GM23248 (cell line): Measurements from ENCODE around the gene PAPPA2. TPM values are rescaled to one million over a fixed set of nuclear protein-coding genes. Genes with fewer than 3 reads are reported as not detected.

ENCODE experiments used
- DNase-seq: peaks from one replicate; pipeline ENCODE4 v3.0.0-alpha.2; 2015
- H2AFZ ChIP-seq: fragments of 200-600 bp; sonication (generic); 2 replicates; pipeline ENCODE4 v1.6.1; 2016; ENCODE audit warnings: antibody characterized with exemption
- H3F3A ChIP-seq: fragments of 200-600 bp; sonication (generic); 2 replicates; pipeline ENCODE4 v1.6.1; 2016; ENCODE audit warnings: mild to moderate bottlenecking, antibody characterized with exemption, mixed run types; ENCODE audit not compliant: insufficient read depth
- H3K27ac ChIP-seq: fragments of 200-600 bp; sonication (generic); 2 replicates; pipeline ENCODE4 v1.5.1; 2016; ENCODE audit warnings: mild to moderate bottlenecking
- H3K27me3 ChIP-seq: fragments of 200-600 bp; sonication (generic); replicated peaks from 2 replicates; pipeline ENCODE4 v1.6.1; 2016; ENCODE audit warnings: mild to moderate bottlenecking; ENCODE audit not compliant: insufficient read depth
- H3K36me3 ChIP-seq: fragments of 200-600 bp; sonication (generic); 2 replicates; pipeline ENCODE4 v1.6.1; 2016; ENCODE audit warnings: low read depth, mild to moderate bottlenecking
- H3K4me1 ChIP-seq: fragments of 200-600 bp; sonication (generic); 2 replicates; pipeline ENCODE4 v1.6.1; 2016; ENCODE audit warnings: mild to moderate bottlenecking; ENCODE audit not compliant: insufficient read depth
- H3K4me2 ChIP-seq: fragments of 200-600 bp; sonication (generic); one replicate; pipeline ENCODE4 v1.6.1; 2016; ENCODE audit warnings: mild to moderate bottlenecking; ENCODE audit not compliant: unreplicated experiment
- H3K4me3 ChIP-seq: fragments of 200-600 bp; sonication (generic); 2 replicates; pipeline ENCODE4 v1.5.1; 2016; ENCODE audit warnings: mild to moderate bottlenecking
- H3K79me2 ChIP-seq: fragments of 200-600 bp; sonication (generic); 2 replicates; pipeline ENCODE4 v1.6.1; 2016; ENCODE audit warnings: mild to moderate bottlenecking; ENCODE audit not compliant: insufficient read depth
- H3K9ac ChIP-seq: fragments of 200-600 bp; sonication (generic); 2 replicates; pipeline ENCODE4 v1.6.1; 2016; ENCODE audit warnings: mild to moderate bottlenecking
- H3K9me2 ChIP-seq: fragments of 200-600 bp; sonication (generic); 2 replicates; pipeline ENCODE4 v1.6.1; 2016; ENCODE audit warnings: mixed run types, mild to moderate bottlenecking, moderate library complexity; ENCODE audit not compliant: insufficient read depth
- H3K9me3 ChIP-seq: fragments of 200-600 bp; sonication (generic); one replicate; pipeline ENCODE4 v1.6.1; 2017; ENCODE audit warnings: low read depth
- H4K20me1 ChIP-seq: fragments of 200-600 bp; sonication (generic); 2 replicates; pipeline ENCODE4 v1.6.0; 2016; ENCODE audit not compliant: insufficient read depth
- EZH2 ChIP-seq: fragments of 200-600 bp; sonication (generic); IDR thresholded peaks from 2 replicates; pipeline ENCODE4 v1.6.1; 2018; ENCODE audit warnings: antibody characterized with exemption, mild to moderate bottlenecking; ENCODE audit not compliant: insufficient read depth, poor library complexity, severe bottlenecking
- EZH2phosphoT487 ChIP-seq: fragments of 200-600 bp; sonication (generic); IDR thresholded peaks from 2 replicates; pipeline ENCODE4 v1.6.1; 2018; ENCODE audit warnings: antibody characterized with exemption, moderate library complexity, mild to moderate bottlenecking, low read depth; ENCODE audit not compliant: insufficient read depth
- WGBS, 2 experiments: methylation state at CpG; one replicate each; pipeline ENCODE4 v1.1.6; 2015 to 2017; ENCODE audit warnings: low lambda C conversion rate in 2 of 2, low coverage in 1 of 2; ENCODE audit errors: missing lambda C conversion rate in 2 of 2; 5-methylcytosine and 5-hydroxymethylcytosine counted together
- in situ Hi-C: fragments of 300-500 bp; cut with MboI; formaldehyde crosslinking; loops from 2 replicates; pipeline ENCODE4 v1.15.0; 2020
- polyA plus RNA-seq: library from polyadenylated mRNA; unstranded; fragments of >200 nt; fragmentation: Nextera tagmentation; extraction: Ambion mirVana; gene quantifications from 2 replicates; pipeline ENCODE4 v1.2.1, GENCODE V29; 2016
- total RNA-seq: library from RNA; depleted of rRNA; stranded (reverse); fragments of >200 nt; shearing (Covaris generic); gene quantifications from 2 replicates; pipeline ENCODE4 v1.2.3, GENCODE V29; 2014

PAPPA2 gene
- total and polyA plus RNA-seq, 2 experiments from 2014 or later = 3.9 to 8.1 TPM

DNA sequence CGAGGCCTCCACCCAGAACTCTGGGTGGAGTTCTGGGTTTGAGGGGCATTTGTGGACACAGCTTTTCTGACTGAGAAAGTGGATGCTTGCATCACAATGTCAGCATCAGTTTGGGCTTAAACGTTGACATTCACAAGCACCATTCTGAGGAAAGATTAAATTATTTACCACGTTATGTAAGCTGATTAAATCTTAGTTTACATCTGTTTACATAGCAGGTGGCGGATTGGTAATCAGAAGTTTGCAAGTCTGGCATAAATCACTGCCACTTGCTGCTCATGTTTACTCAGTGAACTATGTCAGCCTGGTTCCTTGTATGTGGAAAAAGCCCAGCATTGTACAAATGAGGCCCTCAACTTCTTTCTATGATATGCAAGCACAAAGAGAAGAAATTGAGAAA is 310.1 kb downstream of the PAPPA2 start:
- Histone ChIP-seq H3K36me3 (no peaks in the 10 kb centered on the region), H3K79me2 (no peaks in the 10 kb centered on the region), H4K20me1 (no peaks in the 10 kb centered on the region), H3K4me1 (peaks cover 5% of the 10 kb centered on the region), H3F3A (no peaks in the 10 kb centered on the region), H2AFZ (no peak overlapping the region), H3K9ac (no peak overlapping the region), H3K4me2 (no peak overlapping the region), H3K9me3 (no peaks in the 10 kb centered on the region), H3K9me2 (no peaks in the 10 kb centered on the region), H3K27ac (no peak overlapping the region), H3K27me3 (no peaks in the 10 kb centered on the region), H3K4me3 (no peak overlapping the region)
- in situ Hi-C loops = no loop called here
- DNase-seq = no peak
- TF ChIP-seq EZH2 (no peak), EZH2phosphoT487 (no peak)
- WGBS, 2 experiments = 40 to 44% methylated on average over 4 of the region's 4 CpGs

DNA sequence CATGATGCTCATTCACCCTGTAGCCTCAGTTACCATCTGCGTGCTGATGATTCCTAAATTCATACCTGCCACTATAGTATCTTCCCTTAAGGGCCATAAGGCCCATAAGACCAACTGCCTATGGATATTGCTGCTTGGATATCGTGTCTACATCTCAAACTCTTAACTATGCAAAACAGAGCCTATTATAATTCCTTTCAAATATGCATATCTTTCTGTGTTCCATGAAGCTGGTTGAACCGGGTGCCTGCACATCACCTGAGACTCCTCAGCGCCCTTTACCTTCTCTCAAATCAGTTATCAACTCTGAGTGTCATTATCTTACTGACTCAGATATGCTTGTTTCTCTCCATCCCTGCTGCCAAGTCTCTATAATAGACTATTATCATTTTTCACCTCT is 311.2 kb downstream of the PAPPA2 start:
- Histone ChIP-seq H3K36me3 (no peaks in the 10 kb centered on the region), H3K4me1 (peaks cover 11% of the 10 kb centered on the region), H4K20me1 (no peaks in the 10 kb centered on the region), H3K79me2 (no peaks in the 10 kb centered on the region), H3K9me2 (no peaks in the 10 kb centered on the region), H3K4me3 (no peak overlapping the region), H3K27me3 (no peaks in the 10 kb centered on the region), H3F3A (peaks cover 6% of the 10 kb centered on the region; the same call in 1 of the 2 replicates), H3K9me3 (no peaks in the 10 kb centered on the region), H3K4me2 (no peak overlapping the region), H2AFZ (no peak overlapping the region), H3K27ac (no peak overlapping the region), H3K9ac (no peak overlapping the region)
- DNase-seq = no peak
- 51 to 54% methylated on average over 4 of the region's 4 CpGs for WGBS, 2 experiments
- in situ Hi-C loops = no loop called here
- TF ChIP-seq EZH2 (no peak), EZH2phosphoT487 (no peak)

DNA sequence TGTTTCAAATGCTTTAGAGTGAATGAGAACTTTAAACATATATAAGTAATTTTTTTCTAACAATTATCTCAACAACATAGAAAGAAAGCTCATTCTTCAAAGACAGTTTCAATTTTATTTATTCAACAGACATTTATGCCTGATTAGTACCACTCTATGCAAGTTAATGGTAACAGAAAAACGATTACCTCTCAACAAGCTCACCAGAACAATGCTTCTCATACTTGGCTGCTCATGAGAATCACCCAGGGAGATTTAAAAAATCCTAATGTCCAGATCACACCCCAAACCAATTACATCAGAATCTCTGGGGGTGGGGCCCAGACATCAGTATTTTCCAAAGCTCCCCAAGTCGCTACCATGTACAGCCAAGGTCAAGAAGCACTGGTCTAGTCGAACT is 312.4 kb downstream of the PAPPA2 start:
- Histone ChIP-seq H3K79me2 (no peaks in the 10 kb centered on the region), H3K4me1 (peaks cover 14% of the 10 kb centered on the region), H2AFZ (no peak overlapping the region), H3K4me3 (no peak overlapping the region), H3K9ac (no peak overlapping the region), H4K20me1 (no peaks in the 10 kb centered on the region), H3K4me2 (no peak overlapping the region), H3F3A (peaks cover 13% of the 10 kb centered on the region), H3K27me3 (no peaks in the 10 kb centered on the region), H3K9me3 (no peaks in the 10 kb centered on the region), H3K27ac (no peak overlapping the region), H3K36me3 (no peaks in the 10 kb centered on the region), H3K9me2 (no peaks in the 10 kb centered on the region)
- WGBS, 2 experiments = 50 to 61% methylated on average over 3 of the region's 3 CpGs
- no peak for DNase-seq
- no peak for TF ChIP-seq EZH2
- no peak for TF ChIP-seq EZH2phosphoT487
- in situ Hi-C loops = no loop called here

DNA sequence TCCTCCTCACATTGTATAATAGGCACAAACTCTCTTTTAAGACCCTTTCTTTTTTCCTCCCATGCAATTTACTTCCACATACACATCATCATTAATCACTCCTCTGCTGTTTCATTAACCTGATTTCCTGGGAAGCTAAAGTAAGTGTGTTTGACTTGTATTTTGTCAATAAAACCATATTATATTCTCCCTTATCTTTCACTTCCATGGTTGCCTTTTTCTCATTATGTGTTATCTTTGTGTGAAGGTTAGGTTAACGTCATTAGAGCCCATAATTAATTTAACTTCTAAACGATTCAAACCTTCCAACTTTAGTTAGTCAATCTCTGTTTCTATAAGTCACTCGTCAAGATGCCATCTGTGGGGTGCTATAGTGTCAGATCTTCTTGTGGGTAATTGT is 313.0 kb downstream of the PAPPA2 start:
- Histone ChIP-seq H3K79me2 (no peaks in the 10 kb centered on the region), H2AFZ (no peak overlapping the region), H3K4me3 (no peak overlapping the region), H3K27ac (no peak overlapping the region), H4K20me1 (no peaks in the 10 kb centered on the region), H3K4me1 (peaks cover 12% of the 10 kb centered on the region), H3K9me3 (no peaks in the 10 kb centered on the region), H3K9ac (no peak overlapping the region), H3K36me3 (no peaks in the 10 kb centered on the region), H3K9me2 (no peaks in the 10 kb centered on the region), H3K4me2 (no peak overlapping the region), H3K27me3 (no peaks in the 10 kb centered on the region), H3F3A (peaks cover 13% of the 10 kb centered on the region)
- WGBS, 2 experiments = 66 to 81% methylated on average over 3 of the region's 3 CpGs
- DNase-seq = no peak
- in situ Hi-C loops = no loop called here
- TF ChIP-seq EZH2phosphoT487 (no peak), EZH2 (no peak)

DNA sequence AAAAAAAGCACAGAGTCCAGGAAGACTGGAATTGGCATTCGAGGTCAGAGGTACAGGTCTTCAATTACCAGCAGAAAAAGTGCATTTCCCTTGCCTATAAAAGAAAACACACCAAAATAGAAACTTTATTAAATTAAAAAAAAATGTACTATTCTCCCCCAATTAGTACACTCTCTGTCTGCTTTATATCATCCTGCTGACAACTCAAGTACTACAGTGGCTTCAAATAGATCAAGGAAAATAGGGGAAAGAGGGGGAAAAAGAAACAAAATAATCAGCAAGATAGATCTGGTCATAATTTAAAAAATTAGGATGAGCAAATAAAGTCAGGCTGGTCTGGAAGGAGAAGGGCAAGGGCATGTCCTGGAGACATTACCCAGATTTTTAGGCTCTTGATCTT is 315.1 kb downstream of the PAPPA2 start:
- peaks cover 13% of the 10 kb centered on the region for H3F3A ChIP-seq
- TF ChIP-seq EZH2phosphoT487 = no peak
- TF ChIP-seq EZH2 = no peak
- no peak overlapping the region for H3K9ac ChIP-seq
- no peak overlapping the region for H2AFZ ChIP-seq
- H3K27ac ChIP-seq = no peak overlapping the region
- H3K79me2 ChIP-seq = no peaks in the 10 kb centered on the region
- H3K4me3 ChIP-seq = no peak overlapping the region
- no peak for DNase-seq
- H3K27me3 ChIP-seq = no peaks in the 10 kb centered on the region
- no peaks in the 10 kb centered on the region for H3K36me3 ChIP-seq
- in situ Hi-C loops = no loop called here
- no peaks in the 10 kb centered on the region for H3K9me3 ChIP-seq
- peaks cover 12% of the 10 kb centered on the region for H3K4me1 ChIP-seq
- H3K4me2 ChIP-seq = no peak overlapping the region
- WGBS, 2 experiments = 7 to 11% methylated on average over 1 of the region's 1 CpG
- H3K9me2 ChIP-seq = no peaks in the 10 kb centered on the region
- H4K20me1 ChIP-seq = no peaks in the 10 kb centered on the region
